GM10248 (cell line): ENCODE data around the gene RARA.
"Not testable (repeated sequence)": the region's sequence is repeated elsewhere in the genome, so short reads cannot be mapped to it uniquely, and the experiment has no call there.

Experiments used
- CTCF ChIA-PET: fragments of 300-600 bp; sonication (Branson Sonifier 250); formaldehyde crosslinking; extraction: SDS; loops from one replicate; lab custom pipeline; 2021; ENCODE audit warnings: antibody characterized with exemption; lab: Yijun Ruan, JAX
- POLR2A ChIA-PET: fragments of 350-650 bp; sonication (Branson Sonifier 250); formaldehyde crosslinking; extraction: SDS; loops from one replicate; lab custom pipeline; 2020; ENCODE audit warnings: antibody characterized with exemption; lab: Yijun Ruan, JAX
- DNase-seq: peaks from one replicate; pipeline ENCODE4 v3.0.0; 2012; ENCODE audit errors: extremely low spot score
- CTCF ChIP-seq: IDR thresholded peaks from 2 replicates; pipeline ENCODE4 v1.5.1; 2012; ENCODE audit warnings: mild to moderate bottlenecking, low read depth; ENCODE audit errors: extremely low read depth, missing control alignments, control extremely low read depth

RARA gene

GRCh38 chr17:40295488-40296436, 13.2 kb upstream of the RARA start:
- no peak for TF ChIP-seq CTCF

DNA sequence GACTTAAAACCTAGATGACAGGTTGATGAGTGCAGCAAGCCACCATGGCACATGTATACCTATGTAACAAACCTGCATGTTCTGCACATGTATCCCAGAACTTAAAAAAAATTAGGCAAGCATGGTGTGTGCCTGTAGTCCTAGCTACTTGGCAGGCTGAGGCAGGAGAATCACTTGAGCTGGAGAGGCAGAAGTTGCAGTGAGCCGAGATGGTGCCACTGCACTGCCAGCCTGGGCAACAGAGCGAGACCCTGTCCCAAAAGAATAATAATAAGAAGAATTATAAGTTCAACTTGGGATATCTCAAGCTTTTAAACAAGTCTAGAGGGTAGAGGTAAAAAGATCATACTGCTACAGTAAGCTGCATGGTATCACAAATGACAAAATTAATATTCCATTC, 11.5 kb upstream of the RARA start:
- POLR2A ChIA-PET, result interaction anchor here (0.6 kb wide), 1 partner anchor 1396 kb away, joined by 4 read pairs; no protein-coding TSS in a partner anchor
- no peak for DNase-seq
- no peak for TF ChIP-seq CTCF
- CTCF ChIA-PET, result interaction anchor here (1.6 to 30.0 kb wide), 2 partner anchors 59 to 79 kb away, joined by 4 to 604 read pairs; partner anchors contain the start of genes GJD3 and WIPF2

More at GRCh38 chr17:40295488-40296436, 13.2 kb upstream of the RARA start:
- POLR2A ChIA-PET, result no interaction called here
- CTCF ChIA-PET, result interaction anchor here (0.8 to 30.0 kb wide), 6 partner anchors 8 to 181 kb away, joined by 3 to 604 read pairs (median 4); partner anchors contain the start of genes GJD3 and WIPF2
- no peak for DNase-seq

GRCh38 chr17:40298726-40299125, 10.3 kb upstream of the RARA start:
- ChIA-PET POLR2A (interaction anchor here (0.6 kb wide), 1 partner anchor 80 kb away, joined by 4 read pairs; the partner anchor contains the start of gene WIPF2), CTCF (interaction anchor here (0.8 to 30.0 kb wide), 7 partner anchors 8 to 101 kb away, joined by 3 to 604 read pairs (median 5); partner anchors contain the start of genes GJD3 and RARA)
- no peak for TF ChIP-seq CTCF

DNA sequence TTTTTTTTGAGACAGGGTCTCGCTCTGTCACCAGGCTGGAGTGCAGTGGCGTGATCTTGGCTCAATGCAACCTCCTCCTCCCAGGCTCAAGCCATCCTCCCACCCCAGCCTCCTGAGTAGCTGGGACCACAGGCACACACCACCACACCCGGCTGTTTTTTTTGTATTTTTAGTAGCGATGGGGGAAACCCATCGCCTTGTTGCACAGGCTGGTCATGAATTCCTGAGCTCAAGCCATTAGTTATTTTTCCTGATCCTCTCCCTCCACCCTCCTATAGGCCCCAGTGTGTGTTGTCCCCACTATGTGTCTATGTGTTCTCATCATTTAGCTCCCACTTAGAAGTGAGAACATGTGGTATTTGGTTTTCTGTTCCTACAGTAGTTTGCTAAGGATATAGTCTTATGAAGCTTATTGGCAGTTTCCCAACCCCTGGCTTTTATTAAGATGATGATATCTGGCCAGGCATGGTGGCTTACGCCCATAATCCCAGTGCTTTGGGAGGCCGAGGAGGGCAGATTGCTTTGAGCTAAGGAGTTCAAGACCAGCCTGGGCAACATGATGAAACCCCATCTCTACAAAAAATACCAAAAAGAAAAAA, 9.7 kb upstream of the RARA start:
- POLR2A ChIA-PET, result interaction anchor here (0.6 to 0.7 kb wide), 2 partner anchors 29 to 80 kb away, joined by 3 to 4 read pairs; partner anchors contain the start of gene WIPF2

More at GRCh38 chr17:40298726-40299125, 10.3 kb upstream of the RARA start:
- no peak for DNase-seq

GRCh38 chr17:40301315-40301714, 7.7 kb upstream of the RARA start:
- DNase-seq, result no peak
- ChIA-PET CTCF (interaction anchor here (1.0 to 30.0 kb wide), 11 partner anchors 7 to 1394 kb away, joined by 3 to 604 read pairs (median 13); partner anchors contain the start of gene GJD3), POLR2A (no interaction called here)
- no peak for TF ChIP-seq CTCF

More for the DNA sequence above, 9.7 kb upstream of the RARA start:
- DNase-seq, result not testable (repeated sequence)
- CTCF ChIA-PET, result interaction anchor here (0.8 to 30.0 kb wide), 9 partner anchors 8 to 101 kb away, joined by 3 to 604 read pairs (median 5); partner anchors contain the start of genes GJD3 and RARA

GRCh38 chr17:40303009-40303657, 5.8 kb upstream of the RARA start:
- TF ChIP-seq CTCF, result peak; percentile 66
- no peak for DNase-seq
- POLR2A ChIA-PET, result interaction anchor here (0.6 kb wide), 1 partner anchor 1360 kb away, joined by 3 read pairs; no protein-coding TSS in a partner anchor
- CTCF ChIA-PET, result interaction anchor here (0.7 to 30.0 kb wide), 22 partner anchors 9 to 230 kb away, joined by 3 to 604 read pairs (median 4); partner anchors contain the start of genes CDC6, GJD3 and TOP2A
